ENCODE measurements around the gene USP48.

USP48 gene

GRCh38 chr1:21749859-21750468, 33.0 kb downstream of the USP48 start:
- Histone ChIP-seq H3K27ac (replicated peaks; ENCODE audit: low read length) (no peak overlapping the region), H3K23ac (ENCODE audit: low read depth, low read length, poor library complexity) (no peak overlapping the region), H2BK120ac (ENCODE audit: low read depth, low read length) (no peak overlapping the region), H2AK5ac (ENCODE audit: low read depth, low read length) (no peak overlapping the region), H3K27me3 (ENCODE audit: control insufficient read depth in 3 of 3, insufficient read depth in 3 of 3, low read depth in 1 of 3, low read length in 3 of 3) (no peaks in the 10 kb centered on the region), H2BK5ac (ENCODE audit: low read length) (no peak overlapping the region), H3K14ac (ENCODE audit: low read length) (no peak overlapping the region), H4K91ac (ENCODE audit: low read depth, low read length, poor library complexity) (no peak overlapping the region), H3K9ac (ENCODE audit: low read depth, low read length, poor library complexity) (no peak overlapping the region), H3K79me1 (ENCODE audit: low read depth, low read length) (no peaks in the 10 kb centered on the region), H3K4ac (ENCODE audit: low read length) (no peak overlapping the region), H2AFZ (ENCODE audit: low read length) (no peak overlapping the region), H2BK12ac (ENCODE audit: low read length) (no peak overlapping the region), H3K4me2 (ENCODE audit: insufficient read depth, low read length, poor library complexity, severe bottlenecking) (no peak overlapping the region), H3K9me3 (replicated peaks in 1 of 2; ENCODE audit: control insufficient read depth in 2 of 2, insufficient read depth in 1 of 2, low read depth in 1 of 2, low read length in 2 of 2) (no peaks in the 10 kb centered on the region), H3K4me3 (ENCODE audit: low read length in 2 of 2) (no peak overlapping the region), H3K36me3 (replicated peaks in 1 of 2; ENCODE audit: control insufficient read depth in 2 of 2, insufficient read depth in 2 of 2, low read length in 2 of 2) (peaks cover 7 to 90% of the 10 kb centered on the region in 2 donors), H4K8ac (ENCODE audit: low read depth, low read length) (no peak overlapping the region), H3K18ac (ENCODE audit: low read length) (no peak overlapping the region), H3K4me1 (ENCODE audit: control insufficient read depth in 2 of 2, insufficient read depth in 1 of 2, low read depth in 1 of 2, low read length in 2 of 2) (no peaks in the 10 kb centered on the region), H2BK15ac (ENCODE audit: low read length) (no peak overlapping the region)
- no peak for DNase-seq (ENCODE audit: low spot score)
- WGBS, 2 donors (ENCODE audit: extremely low coverage in 2 of 2, insufficient read length in 2 of 2, insufficient replicate concordance in 1 of 2) = 100% methylated on average over 2 of the region's 9 CpGs; no CpG with 5 or more reads in 1 of the 2 donors

- H3K79me1 ChIP-seq (ENCODE audit: low read depth, low read length) = no peaks in the 10 kb centered on the region
- H3K27ac ChIP-seq (replicated peaks; ENCODE audit: low read length) = no peak overlapping the region
- WGBS, 2 donors (ENCODE audit: extremely low coverage in 2 of 2, insufficient read length in 2 of 2, insufficient replicate concordance in 1 of 2) = no CpG with 5 or more reads among the region's 3 CpGs
- H3K9ac ChIP-seq (ENCODE audit: low read depth, low read length, poor library complexity) = no peak overlapping the region
- no peak overlapping the region for H2AK5ac ChIP-seq (ENCODE audit: low read depth, low read length)
- no peaks in the 10 kb centered on the region for H3K27me3 ChIP-seq (ENCODE audit: control insufficient read depth in 3 of 3, insufficient read depth in 3 of 3, low read depth in 1 of 3, low read length in 3 of 3)
- H4K8ac ChIP-seq (ENCODE audit: low read depth, low read length) = no peak overlapping the region
- H3K4me2 ChIP-seq (ENCODE audit: insufficient read depth, low read length, poor library complexity, severe bottlenecking) = no peak overlapping the region
- H2BK120ac ChIP-seq (ENCODE audit: low read depth, low read length) = no peak overlapping the region
- no peak for DNase-seq (ENCODE audit: low spot score)
- peaks cover 7 to 86% of the 10 kb centered on the region in 2 donors for H3K36me3 ChIP-seq (replicated peaks in 1 of 2; ENCODE audit: control insufficient read depth in 2 of 2, insufficient read depth in 2 of 2, low read length in 2 of 2)
- no peak overlapping the region for H2BK15ac ChIP-seq (ENCODE audit: low read length)
- no peak overlapping the region for H3K18ac ChIP-seq (ENCODE audit: low read length)
- no peak overlapping the region for H2AFZ ChIP-seq (ENCODE audit: low read length)
- H3K4me1 ChIP-seq (ENCODE audit: control insufficient read depth in 2 of 2, insufficient read depth in 1 of 2, low read depth in 1 of 2, low read length in 2 of 2) = no peaks in the 10 kb centered on the region
- H3K23ac ChIP-seq (ENCODE audit: low read depth, low read length, poor library complexity) = no peak overlapping the region
- no peak overlapping the region for H2BK5ac ChIP-seq (ENCODE audit: low read length)
- no peak overlapping the region for H3K14ac ChIP-seq (ENCODE audit: low read length)
- no peaks in the 10 kb centered on the region for H3K9me3 ChIP-seq (replicated peaks in 1 of 2; ENCODE audit: control insufficient read depth in 2 of 2, insufficient read depth in 1 of 2, low read depth in 1 of 2, low read length in 2 of 2)
- no peak overlapping the region for H2BK12ac ChIP-seq (ENCODE audit: low read length)
- no peak overlapping the region for H3K4ac ChIP-seq (ENCODE audit: low read length)
- no peak overlapping the region for H3K4me3 ChIP-seq (ENCODE audit: low read length in 2 of 2)
- H4K91ac ChIP-seq (ENCODE audit: low read depth, low read length, poor library complexity) = no peak overlapping the region
Observed at GRCh38 chr1:21749109-21749508, 33.8 kb downstream of the USP48 start.

- Histone ChIP-seq H4K8ac (ENCODE audit: low read depth, low read length) (no peak overlapping the region), H3K14ac (ENCODE audit: low read length) (no peak overlapping the region), H3K4me3 (ENCODE audit: low read length in 2 of 2) (no peak overlapping the region), H3K79me1 (ENCODE audit: low read depth, low read length) (no peaks in the 10 kb centered on the region), H2AFZ (ENCODE audit: low read length) (no peak overlapping the region), H2BK12ac (ENCODE audit: low read length) (no peak overlapping the region), H3K36me3 (replicated peaks in 1 of 2; ENCODE audit: control insufficient read depth in 2 of 2, insufficient read depth in 2 of 2, low read length in 2 of 2) (peaks cover 0 to 80% of the 10 kb centered on the region in 2 donors), H2AK5ac (ENCODE audit: low read depth, low read length) (no peak overlapping the region), H3K18ac (ENCODE audit: low read length) (no peak overlapping the region), H2BK5ac (ENCODE audit: low read length) (no peak overlapping the region), H3K9ac (ENCODE audit: low read depth, low read length, poor library complexity) (no peak overlapping the region), H3K9me3 (replicated peaks in 1 of 2; ENCODE audit: control insufficient read depth in 2 of 2, insufficient read depth in 1 of 2, low read depth in 1 of 2, low read length in 2 of 2) (no peaks in the 10 kb centered on the region), H3K23ac (ENCODE audit: low read depth, low read length, poor library complexity) (no peak overlapping the region), H3K4me2 (ENCODE audit: insufficient read depth, low read length, poor library complexity, severe bottlenecking) (no peak overlapping the region), H3K4me1 (ENCODE audit: control insufficient read depth in 2 of 2, insufficient read depth in 1 of 2, low read depth in 1 of 2, low read length in 2 of 2) (no peaks in the 10 kb centered on the region), H3K27ac (replicated peaks; ENCODE audit: low read length) (no peak overlapping the region), H3K27me3 (ENCODE audit: control insufficient read depth in 3 of 3, insufficient read depth in 3 of 3, low read depth in 1 of 3, low read length in 3 of 3) (no peaks in the 10 kb centered on the region), H4K91ac (ENCODE audit: low read depth, low read length, poor library complexity) (no peak overlapping the region), H3K4ac (ENCODE audit: low read length) (no peak overlapping the region), H2BK15ac (ENCODE audit: low read length) (no peak overlapping the region), H2BK120ac (ENCODE audit: low read depth, low read length) (no peak overlapping the region)
- no CpG with 5 or more reads among the region's 2 CpGs for WGBS, 2 donors (ENCODE audit: extremely low coverage in 2 of 2, insufficient read length in 2 of 2, insufficient replicate concordance in 1 of 2)
- DNase-seq (ENCODE audit: low spot score) = no peak
Observed at GRCh38 chr1:21743476-21743875, 39.5 kb downstream of the USP48 start.

GRCh38 chr1:21742578-21742977, 40.4 kb downstream of the USP48 start:
- WGBS, 2 donors (ENCODE audit: extremely low coverage in 2 of 2, insufficient read length in 2 of 2, insufficient replicate concordance in 1 of 2) = no CpG with 5 or more reads among the region's 2 CpGs
- Histone ChIP-seq H3K9me3 (replicated peaks in 1 of 2; ENCODE audit: control insufficient read depth in 2 of 2, insufficient read depth in 1 of 2, low read depth in 1 of 2, low read length in 2 of 2) (no peaks in the 10 kb centered on the region), H3K4ac (ENCODE audit: low read length) (no peak overlapping the region), H3K9ac (ENCODE audit: low read depth, low read length, poor library complexity) (no peak overlapping the region), H3K36me3 (replicated peaks in 1 of 2; ENCODE audit: control insufficient read depth in 2 of 2, insufficient read depth in 2 of 2, low read length in 2 of 2) (peaks cover 0 to 72% of the 10 kb centered on the region in 2 donors), H4K8ac (ENCODE audit: low read depth, low read length) (no peak overlapping the region), H2AFZ (ENCODE audit: low read length) (no peak overlapping the region), H3K27ac (replicated peaks; ENCODE audit: low read length) (no peak overlapping the region), H3K14ac (ENCODE audit: low read length) (no peak overlapping the region), H2BK120ac (ENCODE audit: low read depth, low read length) (no peak overlapping the region), H3K18ac (ENCODE audit: low read length) (no peak overlapping the region), H2BK12ac (ENCODE audit: low read length) (no peak overlapping the region), H3K4me3 (ENCODE audit: low read length in 2 of 2) (no peak overlapping the region), H2BK15ac (ENCODE audit: low read length) (no peak overlapping the region), H3K79me1 (ENCODE audit: low read depth, low read length) (no peaks in the 10 kb centered on the region), H3K4me1 (ENCODE audit: control insufficient read depth in 2 of 2, insufficient read depth in 1 of 2, low read depth in 1 of 2, low read length in 2 of 2) (no peaks in the 10 kb centered on the region), H3K4me2 (ENCODE audit: insufficient read depth, low read length, poor library complexity, severe bottlenecking) (no peak overlapping the region), H2AK5ac (ENCODE audit: low read depth, low read length) (no peak overlapping the region), H2BK5ac (ENCODE audit: low read length) (no peak overlapping the region), H4K91ac (ENCODE audit: low read depth, low read length, poor library complexity) (no peak overlapping the region), H3K27me3 (ENCODE audit: control insufficient read depth in 3 of 3, insufficient read depth in 3 of 3, low read depth in 1 of 3, low read length in 3 of 3) (no peaks in the 10 kb centered on the region), H3K23ac (ENCODE audit: low read depth, low read length, poor library complexity) (no peak overlapping the region)
- DNase-seq (ENCODE audit: low spot score) = no peak
